Activated CD4-positive, alpha-beta T cell treated with anti-CD3 and anti-CD28 coated beads, Interleukin-2, amount 10 ng/mL, durations not matched to agents 7 days and 5 days (primary cell): ENCODE results near the gene FAM83D. TPM values are rescaled to one million over a fixed set of nuclear protein-coding genes. Genes with fewer than 3 reads are reported as not detected.
A peak's percentile ranks its signal among the peaks of the same experiment; 100 is the strongest.

ENCODE experiments used
- CTCF ChIA-PET: fragments of 350-600 bp; sonication (Branson Sonifier 250); formaldehyde crosslinking; loops from one replicate; lab custom pipeline; 2021; ENCODE audit warnings: antibody characterized with exemption; lab: Charles Lee
- POLR2A ChIA-PET: fragments of 350-600 bp; sonication (Branson Sonifier 250); formaldehyde crosslinking; loops from one replicate; lab custom pipeline; 2021; ENCODE audit warnings: antibody characterized with exemption; lab: Charles Lee
- DNase-seq: peaks from one replicate; pipeline ENCODE4 v3.0.0-alpha.2; 2020
- H3K27ac Mint-ChIP-seq: one replicate; pipeline ENCODE4 v1.8.0; 2021; ENCODE audit warnings: mild to moderate bottlenecking, moderate library complexity, mixed read lengths
- H3K27me3 Mint-ChIP-seq: one replicate; pipeline ENCODE4 v1.8.0; 2021; ENCODE audit warnings: mixed read lengths
- H3K36me3 Mint-ChIP-seq: one replicate; pipeline ENCODE4 v1.8.0; 2021; ENCODE audit warnings: low read depth, mixed read lengths
- H3K4me1 Mint-ChIP-seq: one replicate; pipeline ENCODE4 v1.8.0; 2021; ENCODE audit warnings: mixed read lengths
- H3K4me3 Mint-ChIP-seq: one replicate; pipeline ENCODE4 v1.8.0; 2021; ENCODE audit warnings: mild to moderate bottlenecking, moderate library complexity, mixed read lengths
- H3K9me3 Mint-ChIP-seq: one replicate; pipeline ENCODE4 v1.8.0; 2021; ENCODE audit warnings: mixed read lengths
- total RNA-seq, 2 experiments: library from RNA; stranded (reverse); gene quantifications; one replicate each; pipeline ENCODE4 v1.2.3, GENCODE V29; 2021

Gene FAM83D
- total RNA-seq, 2 experiments from 2014 or later: 22.5 to 22.6 TPM

GRCh38 chr20:38889050-38889449 is 37.2 kb upstream of the FAM83D start:
- ChIA-PET POLR2A (no interaction called here), CTCF (no interaction called here)
- Mint-ChIP-seq H3K27ac (no peak overlapping the region), H3K4me3 (no peak overlapping the region), H3K27me3 (no peaks in the 10 kb centered on the region), H3K36me3 (peaks cover 18% of the 10 kb centered on the region), H3K9me3 (no peaks in the 10 kb centered on the region), H3K4me1 (peaks cover 44% of the 10 kb centered on the region)
- DNase-seq: no peak

- H3K27ac Mint-ChIP-seq: no peak overlapping the region
- H3K4me1 Mint-ChIP-seq: peaks cover 46% of the 10 kb centered on the region
- no peak overlapping the region for H3K4me3 Mint-ChIP-seq
- ChIA-PET POLR2A (no interaction called here), CTCF (interaction anchor here (1.7 kb wide), 1 partner anchor 9 kb away, joined by 6 read pairs; no protein-coding TSS in a partner anchor)
- H3K27me3 Mint-ChIP-seq: no peaks in the 10 kb centered on the region
- DNase-seq: no peak
- H3K9me3 Mint-ChIP-seq: no peaks in the 10 kb centered on the region
- H3K36me3 Mint-ChIP-seq: peaks cover 16% of the 10 kb centered on the region
Measured at GRCh38 chr20:38889792-38890496, 36.3 kb upstream of the FAM83D start.

DNA sequence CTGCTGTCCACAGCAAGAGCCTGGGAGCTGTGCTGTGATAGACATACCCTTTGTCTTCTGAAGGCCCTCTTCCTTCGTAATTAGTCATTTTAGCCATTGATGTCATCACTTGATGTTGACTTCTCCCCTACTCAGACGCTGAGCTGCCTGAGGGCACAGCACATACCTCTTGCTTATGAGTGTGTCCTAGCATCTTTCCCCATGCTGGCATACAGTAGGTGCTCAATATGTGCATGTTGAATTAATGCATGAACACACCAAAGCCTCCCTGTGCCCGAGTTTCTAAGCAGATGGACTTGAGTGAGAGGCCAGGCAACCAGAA is 35.8 kb upstream of the FAM83D start:
- H3K4me1 Mint-ChIP-seq: peaks cover 49% of the 10 kb centered on the region
- ChIA-PET POLR2A (no interaction called here), CTCF (interaction anchor here (1.7 kb wide), 1 partner anchor 10 kb away, joined by 6 read pairs; no protein-coding TSS in a partner anchor)
- no peak overlapping the region for H3K4me3 Mint-ChIP-seq
- H3K27ac Mint-ChIP-seq: no peak overlapping the region
- H3K9me3 Mint-ChIP-seq: no peaks in the 10 kb centered on the region
- no peaks in the 10 kb centered on the region for H3K27me3 Mint-ChIP-seq
- peaks cover 16% of the 10 kb centered on the region for H3K36me3 Mint-ChIP-seq
- DNase-seq: no peak

DNA sequence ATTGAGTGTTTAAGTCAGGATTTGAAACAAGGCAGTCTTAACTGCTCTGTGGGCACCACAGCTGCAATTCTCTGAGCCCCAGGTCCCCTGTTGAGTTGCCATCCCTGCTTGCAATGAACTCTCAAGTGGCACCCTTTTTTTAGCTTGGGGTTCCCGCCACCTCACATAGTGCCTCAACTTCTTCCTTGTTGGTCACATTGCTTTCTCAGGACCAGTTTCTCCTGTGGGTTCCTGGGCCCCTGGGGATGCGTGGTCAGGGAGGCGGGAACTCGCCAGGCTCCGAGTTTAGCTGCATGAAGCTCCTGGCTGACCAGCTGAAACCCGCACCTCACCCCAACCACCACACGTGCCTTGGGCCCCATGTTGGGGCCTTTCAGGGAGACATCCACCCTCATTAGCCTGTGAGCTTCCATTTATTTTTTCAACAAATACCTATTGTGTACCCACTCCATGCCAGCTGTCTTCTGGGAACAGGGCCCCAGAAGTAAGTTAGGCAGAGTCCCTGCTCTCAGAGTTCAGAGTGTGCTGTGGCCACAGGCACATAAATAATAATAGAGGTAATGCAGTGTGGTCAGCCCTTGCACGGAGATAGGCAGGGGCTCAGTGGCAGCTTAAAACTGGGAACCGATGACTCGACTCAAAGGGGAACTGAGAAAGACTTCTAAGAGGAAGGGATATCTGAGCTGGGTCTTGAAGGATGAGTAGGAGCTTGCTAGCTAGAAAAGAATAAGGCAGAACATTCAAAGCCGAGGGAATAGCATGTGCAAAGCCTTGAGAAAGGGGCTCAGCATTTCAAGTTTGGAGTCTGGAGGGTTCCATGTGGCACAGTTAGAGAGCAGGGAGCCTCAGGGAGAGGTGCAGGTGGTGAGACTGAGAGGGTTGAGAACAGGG is 33.9 kb upstream of the FAM83D start:
- ChIA-PET POLR2A (no interaction called here), CTCF (interaction anchor here (1.0 to 4.6 kb wide), 10 partner anchors 11 to 160 kb away, joined by 3 to 36 read pairs (median 5); partner anchors contain the start of genes DHX35 and PPP1R16B)
- peaks cover 23% of the 10 kb centered on the region for H3K36me3 Mint-ChIP-seq
- no peaks in the 10 kb centered on the region for H3K27me3 Mint-ChIP-seq
- H3K4me1 Mint-ChIP-seq: peaks cover 50% of the 10 kb centered on the region
- H3K9me3 Mint-ChIP-seq: no peaks in the 10 kb centered on the region
- peak overlapping the region; percentile 76 for H3K27ac Mint-ChIP-seq
- DNase-seq: no peak
- no peak overlapping the region for H3K4me3 Mint-ChIP-seq

- Mint-ChIP-seq H3K9me3 (no peaks in the 10 kb centered on the region), H3K4me1 (peaks cover 50% of the 10 kb centered on the region), H3K4me3 (peak overlapping the region; percentile 2), H3K27me3 (no peaks in the 10 kb centered on the region), H3K27ac (peak overlapping the region; percentile 76), H3K36me3 (peaks cover 30% of the 10 kb centered on the region)
- POLR2A ChIA-PET: no interaction called here
- CTCF ChIA-PET: interaction anchor here (0.8 to 4.6 kb wide), 13 partner anchors 11 to 161 kb away, joined by 3 to 36 read pairs (median 4); partner anchors contain the start of genes DHX35 and PPP1R16B
- no peak for DNase-seq
Measured at GRCh38 chr20:38893056-38893564, 33.1 kb upstream of the FAM83D start.

DNA sequence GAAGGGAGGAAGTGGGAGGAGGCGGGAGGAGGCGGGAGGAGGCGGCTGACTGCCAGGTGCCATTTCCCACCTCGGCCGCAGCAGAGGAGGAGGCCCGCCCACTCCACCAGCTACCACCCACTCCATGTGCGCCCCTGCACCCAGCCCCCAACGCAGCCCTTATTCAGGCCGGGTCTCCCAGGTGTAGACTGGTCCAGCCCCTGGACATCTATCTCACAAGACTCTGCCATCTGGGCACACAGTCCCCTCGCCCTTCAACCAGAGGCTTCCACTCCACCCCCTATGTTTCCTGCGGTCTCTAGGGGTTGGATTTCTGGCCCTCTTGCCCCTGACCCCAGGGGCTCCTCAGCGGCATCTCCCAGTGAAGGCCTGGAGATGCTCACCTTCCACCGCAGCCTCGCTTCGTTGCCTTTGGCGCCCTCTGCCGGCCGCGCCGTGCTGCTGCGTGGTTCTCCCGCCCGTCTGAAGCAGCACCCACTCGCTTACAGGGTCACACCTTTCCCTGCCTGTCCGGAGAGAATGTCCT is 32.6 kb upstream of the FAM83D start:
- CTCF ChIA-PET: interaction anchor here (0.8 to 4.6 kb wide), 12 partner anchors 11 to 161 kb away, joined by 3 to 36 read pairs (median 4); partner anchors contain the start of gene PPP1R16B
- Mint-ChIP-seq H3K4me1 (peaks cover 45% of the 10 kb centered on the region), H3K4me3 (peak overlapping the region; percentile 12), H3K9me3 (no peaks in the 10 kb centered on the region), H3K36me3 (peaks cover 29% of the 10 kb centered on the region), H3K27ac (peak overlapping the region; percentile 81), H3K27me3 (no peaks in the 10 kb centered on the region)
- POLR2A ChIA-PET: no interaction called here
- DNase-seq: peak; percentile 74

DNA sequence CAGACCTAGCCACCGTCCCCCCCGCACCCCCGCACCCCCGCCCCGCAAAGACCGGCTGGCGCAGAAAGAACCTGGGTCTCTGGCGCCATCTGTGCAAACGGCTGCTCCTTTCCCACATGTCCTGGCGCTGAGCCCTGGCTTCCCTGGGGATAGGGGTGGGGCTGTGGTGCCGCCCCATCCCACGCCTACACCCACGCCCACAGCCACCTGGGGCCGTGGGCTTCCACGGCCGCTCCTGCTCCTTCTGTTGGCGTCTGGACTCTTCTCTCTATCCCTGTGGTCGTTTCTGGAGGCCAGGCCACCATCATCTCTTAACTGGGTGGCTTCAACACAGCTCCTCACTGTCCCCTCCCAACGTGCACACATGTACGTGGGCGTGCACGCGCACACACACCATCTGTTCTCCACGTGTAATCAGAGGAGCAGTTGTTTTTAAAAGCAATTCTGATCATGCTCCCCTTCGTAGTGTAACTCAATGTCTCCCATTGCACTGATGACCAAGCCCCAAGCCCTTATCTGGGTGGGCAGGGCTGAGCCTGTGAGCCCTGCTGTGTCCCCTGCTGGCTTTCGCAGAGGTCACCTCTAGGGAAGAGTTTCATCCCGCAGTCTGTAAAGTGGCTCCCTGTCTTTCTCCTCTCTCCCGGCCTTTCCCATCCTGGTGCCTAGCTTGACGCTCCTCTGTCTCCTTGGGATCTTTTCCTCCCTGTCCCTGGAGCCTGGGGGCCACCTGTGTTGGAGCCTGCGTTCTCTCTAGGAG is 31.9 kb upstream of the FAM83D start:
- H3K27ac Mint-ChIP-seq: peak overlapping the region; percentile 83
- H3K36me3 Mint-ChIP-seq: peaks cover 29% of the 10 kb centered on the region
- H3K9me3 Mint-ChIP-seq: no peaks in the 10 kb centered on the region
- ChIA-PET CTCF (interaction anchor here (0.7 to 4.6 kb wide), 6 partner anchors 10 to 87 kb away, joined by 3 to 36 read pairs (median 4); no protein-coding TSS in a partner anchor), POLR2A (no interaction called here)
- H3K4me1 Mint-ChIP-seq: peaks cover 45% of the 10 kb centered on the region
- no peaks in the 10 kb centered on the region for H3K27me3 Mint-ChIP-seq
- no peak for DNase-seq
- H3K4me3 Mint-ChIP-seq: peak overlapping the region; percentile 22

DNA sequence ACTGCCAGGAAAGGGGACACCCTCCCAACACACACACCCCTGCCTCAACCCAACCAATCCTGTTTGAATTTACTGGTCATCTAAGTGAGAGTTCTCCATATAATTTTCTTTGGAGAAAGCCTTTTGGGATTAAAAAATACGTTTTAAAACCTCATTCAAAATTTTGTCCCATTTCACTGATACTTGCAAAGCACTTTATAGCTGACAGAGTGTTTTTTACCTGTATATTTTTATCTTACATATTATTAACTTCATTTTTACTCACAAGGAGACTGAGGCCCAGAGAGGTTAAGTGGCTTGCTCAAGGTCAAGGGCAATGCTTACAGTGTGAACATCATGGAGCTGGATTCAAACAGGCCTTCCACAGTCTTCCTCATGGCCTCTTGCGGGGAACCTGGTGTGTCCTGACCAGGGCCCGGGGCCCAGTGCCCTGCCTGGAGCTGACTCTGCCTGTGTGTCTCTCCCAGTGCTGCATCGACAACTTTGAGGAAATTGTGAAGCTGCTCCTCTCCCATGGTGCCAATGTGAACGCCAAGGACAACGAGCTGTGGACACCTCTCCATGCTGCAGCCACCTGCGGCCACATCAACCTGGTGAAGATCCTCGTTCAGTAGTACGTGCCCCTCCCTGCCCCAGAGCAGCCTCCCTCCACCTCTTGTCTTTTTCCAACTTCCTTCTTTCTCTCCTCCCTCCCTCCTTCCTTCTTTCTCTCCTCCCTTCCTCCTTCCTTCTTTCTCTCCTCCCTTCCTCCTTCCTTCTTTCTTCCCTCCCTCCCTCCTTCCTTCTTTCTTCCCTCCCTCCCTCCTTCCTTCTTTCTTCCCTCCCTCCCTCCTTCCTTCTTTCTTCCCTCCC is 30.9 kb upstream of the FAM83D start:
- Mint-ChIP-seq H3K9me3 (no peaks in the 10 kb centered on the region), H3K27me3 (no peaks in the 10 kb centered on the region), H3K4me3 (no peak overlapping the region), H3K36me3 (peaks cover 31% of the 10 kb centered on the region), H3K27ac (no peak overlapping the region), H3K4me1 (peaks cover 42% of the 10 kb centered on the region)
- DNase-seq: no peak
- CTCF ChIA-PET: interaction anchor here (1.3 to 4.6 kb wide), 3 partner anchors 13 to 27 kb away, joined by 3 to 36 read pairs (median 17); no protein-coding TSS in a partner anchor
- POLR2A ChIA-PET: no interaction called here

DNA sequence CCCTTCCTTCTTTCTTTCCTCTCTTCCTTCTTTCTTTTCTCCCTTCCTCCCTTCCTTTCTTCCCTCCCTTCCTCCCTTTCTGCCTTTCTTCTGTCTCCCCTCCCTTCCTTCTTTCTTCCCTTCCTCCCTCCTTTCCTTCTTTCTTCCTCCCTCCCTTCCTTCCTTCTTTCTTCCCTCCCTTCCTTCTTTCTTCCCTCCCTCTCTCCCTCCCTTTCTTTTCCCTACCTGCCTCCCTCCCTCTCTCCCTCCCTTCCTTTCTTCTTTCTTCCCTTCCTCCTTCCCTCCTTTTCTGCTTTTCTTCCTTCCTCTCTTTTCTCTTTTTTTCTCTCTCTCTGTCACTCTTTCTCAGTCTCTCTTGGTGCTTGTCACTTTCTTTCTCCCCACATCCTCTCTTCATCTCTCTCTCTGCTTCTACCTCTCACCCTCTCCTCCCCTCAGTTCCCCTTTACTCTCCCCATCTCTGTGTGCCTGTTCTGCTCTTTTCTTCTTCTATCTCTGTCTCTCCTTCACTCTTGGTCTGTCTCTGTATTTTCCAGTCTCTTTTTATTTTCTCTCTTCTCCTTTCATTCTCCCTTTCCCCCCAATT is 30.1 kb upstream of the FAM83D start:
- Mint-ChIP-seq H3K4me3 (no peak overlapping the region), H3K4me1 (peaks cover 39% of the 10 kb centered on the region), H3K27me3 (no peaks in the 10 kb centered on the region), H3K36me3 (peaks cover 36% of the 10 kb centered on the region), H3K9me3 (no peaks in the 10 kb centered on the region), H3K27ac (peak overlapping the region; percentile 54)
- ChIA-PET POLR2A (no interaction called here), CTCF (interaction anchor here (4.6 kb wide), 1 partner anchor 15 kb away, joined by 36 read pairs; no protein-coding TSS in a partner anchor)
- DNase-seq: no peak

DNA sequence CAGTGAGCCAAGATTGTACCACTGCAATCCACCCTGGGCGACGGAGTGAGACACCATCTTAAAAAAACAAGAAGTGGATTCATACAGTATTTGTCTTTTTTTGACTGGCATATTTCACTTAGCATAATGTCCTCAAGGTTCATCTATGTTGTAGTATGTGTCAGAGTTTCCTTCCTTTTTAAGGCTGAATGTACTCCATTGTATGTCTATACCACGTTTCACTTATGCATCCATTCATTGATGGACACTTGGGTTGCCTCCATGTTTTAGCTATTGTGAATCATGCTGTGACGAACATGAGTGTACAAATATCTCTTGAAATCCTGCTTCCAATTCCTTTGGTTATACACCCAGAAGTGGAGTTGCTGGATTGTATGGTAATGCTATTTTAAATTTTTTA is 28.9 kb upstream of the FAM83D start:
- Mint-ChIP-seq H3K9me3 (no peaks in the 10 kb centered on the region), H3K4me3 (no peak overlapping the region), H3K4me1 (peaks cover 32% of the 10 kb centered on the region), H3K36me3 (peaks cover 46% of the 10 kb centered on the region), H3K27ac (no peak overlapping the region), H3K27me3 (no peaks in the 10 kb centered on the region)
- no peak for DNase-seq
- CTCF ChIA-PET: interaction anchor here (1.2 kb wide), 1 partner anchor 25 kb away, joined by 3 read pairs; no protein-coding TSS in a partner anchor
- POLR2A ChIA-PET: no interaction called here

DNA sequence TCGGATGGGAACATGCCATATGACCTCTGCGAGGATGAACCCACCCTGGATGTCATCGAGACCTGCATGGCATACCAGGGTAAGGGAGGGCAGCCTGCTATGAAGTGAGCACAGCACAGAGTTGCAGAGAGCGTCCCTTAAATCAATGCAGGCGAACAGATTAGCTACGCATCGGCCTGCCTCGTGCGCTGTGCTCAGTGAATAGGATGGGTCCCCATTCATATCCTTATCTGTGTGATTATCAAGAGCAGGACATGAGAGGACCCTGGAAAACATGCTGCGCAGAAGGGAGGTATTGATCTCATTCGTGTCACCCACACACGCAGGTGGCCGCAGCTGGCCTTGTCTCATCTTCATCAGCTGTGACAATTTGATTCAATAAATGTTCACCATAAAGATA is 25.6 kb upstream of the FAM83D start:
- Mint-ChIP-seq H3K36me3 (peaks cover 74% of the 10 kb centered on the region), H3K27ac (peak overlapping the region; percentile 58), H3K4me3 (no peak overlapping the region), H3K4me1 (peaks cover 8% of the 10 kb centered on the region), H3K27me3 (no peaks in the 10 kb centered on the region), H3K9me3 (peaks cover 9% of the 10 kb centered on the region)
- ChIA-PET CTCF (no interaction called here), POLR2A (no interaction called here)
- DNase-seq: no peak
